ENCODE results near the gene NF1. TPM values are rescaled to one million over a fixed set of nuclear protein-coding genes. Genes with fewer than 3 reads are reported as not detected.

Gene NF1
- polyA plus RNA-seq, 2 donors: 3.4 to 4.4 TPM

GRCh38 chr17:31401456-31402254 is 306.9 kb downstream of the NF1 start:
- H3K4me3 ChIP-seq (ENCODE audit: low read depth in 1 of 2, low read length in 2 of 2): no peak overlapping the region
- H3K9me3 ChIP-seq (ENCODE audit: control insufficient read depth in 2 of 2, insufficient read depth in 1 of 2, low read depth in 1 of 2, low read length in 1 of 2): no peaks in the 10 kb centered on the region
- no peaks in the 10 kb centered on the region for H3K4me1 ChIP-seq (ENCODE audit: control insufficient read depth in 2 of 2, insufficient read depth in 2 of 2, low read length in 1 of 2)
- no peaks in the 10 kb centered on the region for H3K27me3 ChIP-seq (ENCODE audit: control insufficient read depth in 1 of 2, insufficient read depth in 2 of 2, low read length in 2 of 2)
- no peaks in the 10 kb centered on the region for H3K36me3 ChIP-seq (ENCODE audit: control insufficient read depth in 2 of 2, insufficient read depth in 2 of 2, low read length in 1 of 2)
- WGBS, 2 donors: 87 to 88% methylated on average over 11 of the region's 11 CpGs
- no peak overlapping the region for H3K27ac ChIP-seq (ENCODE audit: low read depth in 2 of 2, low read length in 1 of 2)

GRCh38 chr17:31404028-31404949 is 309.5 kb downstream of the NF1 start:
- Histone ChIP-seq H3K4me3 (ENCODE audit: low read depth in 1 of 2, low read length in 2 of 2) (no peak overlapping the region), H3K4me1 (ENCODE audit: control insufficient read depth in 2 of 2, insufficient read depth in 2 of 2, low read length in 1 of 2) (no peaks in the 10 kb centered on the region), H3K9me3 (ENCODE audit: control insufficient read depth in 2 of 2, insufficient read depth in 1 of 2, low read depth in 1 of 2, low read length in 1 of 2) (no peaks in the 10 kb centered on the region), H3K27ac (ENCODE audit: low read depth in 2 of 2, low read length in 1 of 2) (no peak overlapping the region), H3K27me3 (ENCODE audit: control insufficient read depth in 1 of 2, insufficient read depth in 2 of 2, low read length in 2 of 2) (no peaks in the 10 kb centered on the region), H3K36me3 (ENCODE audit: control insufficient read depth in 2 of 2, insufficient read depth in 2 of 2, low read length in 1 of 2) (no peaks in the 10 kb centered on the region)
- WGBS, 2 donors: 79 to 83% methylated on average over 19 of the region's 19 CpGs

DNA sequence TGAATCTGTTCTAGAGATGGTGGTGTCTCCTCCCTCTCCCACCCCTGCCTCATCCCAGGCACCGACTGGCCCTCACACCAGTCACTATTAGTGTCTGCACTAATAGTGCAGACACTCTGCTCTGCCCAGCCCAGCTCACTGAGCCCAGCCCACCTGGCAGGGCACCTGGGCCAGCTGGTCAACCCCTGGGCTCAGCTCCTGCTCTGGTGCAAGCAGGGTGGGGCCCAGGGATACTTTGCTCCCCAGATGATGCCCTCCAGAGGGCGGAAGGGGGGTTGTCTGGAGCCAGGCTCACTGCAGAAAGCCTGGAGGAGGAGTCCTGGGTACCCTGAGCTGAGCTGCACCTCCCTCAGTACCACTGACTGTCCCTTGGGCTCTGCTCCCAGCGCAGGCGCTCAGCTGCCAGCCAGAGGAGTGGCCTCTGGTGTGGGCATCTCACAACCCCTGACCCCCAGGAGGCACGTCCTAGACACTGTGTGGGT is 311.2 kb downstream of the NF1 start:
- no peaks in the 10 kb centered on the region for H3K27me3 ChIP-seq (ENCODE audit: control insufficient read depth in 1 of 2, insufficient read depth in 2 of 2, low read length in 2 of 2)
- WGBS, 2 donors: 52 to 59% methylated on average over 5 of the region's 5 CpGs
- H3K9me3 ChIP-seq (ENCODE audit: control insufficient read depth in 2 of 2, insufficient read depth in 1 of 2, low read depth in 1 of 2, low read length in 1 of 2): no peaks in the 10 kb centered on the region
- no peak overlapping the region for H3K27ac ChIP-seq (ENCODE audit: low read depth in 2 of 2, low read length in 1 of 2)
- no peaks in the 10 kb centered on the region for H3K36me3 ChIP-seq (ENCODE audit: control insufficient read depth in 2 of 2, insufficient read depth in 2 of 2, low read length in 1 of 2)
- no peaks in the 10 kb centered on the region for H3K4me1 ChIP-seq (ENCODE audit: control insufficient read depth in 2 of 2, insufficient read depth in 2 of 2, low read length in 1 of 2)
- H3K4me3 ChIP-seq (ENCODE audit: low read depth in 1 of 2, low read length in 2 of 2): no peak overlapping the region

- no peaks in the 10 kb centered on the region for H3K36me3 ChIP-seq (ENCODE audit: control insufficient read depth in 2 of 2, insufficient read depth in 2 of 2, low read length in 1 of 2)
Observed at GRCh38 chr17:31408586-31408985, 313.8 kb downstream of the NF1 start.

DNA sequence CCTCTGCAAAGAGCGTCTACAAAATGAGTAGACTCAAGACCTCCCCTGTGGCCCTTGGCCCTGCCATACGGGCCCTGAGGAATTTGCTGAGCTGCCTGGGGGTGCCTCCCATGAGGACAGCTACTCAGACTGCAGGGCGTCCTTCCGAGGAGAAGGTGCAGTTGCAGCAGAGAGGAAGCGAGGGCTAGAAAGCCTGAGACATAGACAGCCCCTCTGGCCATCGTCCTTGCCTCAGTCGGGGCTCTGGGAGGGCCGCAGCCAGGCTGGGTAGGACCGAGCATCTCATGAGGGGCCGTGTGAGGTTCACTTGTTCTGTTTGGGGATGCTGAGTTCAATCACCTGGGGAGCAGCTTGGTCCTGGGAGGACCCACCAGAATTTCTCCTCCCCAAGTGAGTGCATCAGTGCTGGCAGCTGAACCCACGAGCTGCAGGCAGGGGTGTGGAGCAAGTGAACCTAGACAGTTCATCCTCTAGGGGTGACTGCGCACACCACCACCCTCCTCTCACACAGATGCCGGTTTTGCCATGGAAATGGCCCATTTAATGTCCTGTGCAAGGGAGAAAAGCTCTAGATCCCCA is 317.0 kb downstream of the NF1 start:
- H3K4me3 ChIP-seq (ENCODE audit: low read depth in 1 of 2, low read length in 2 of 2): no peak overlapping the region
- no peaks in the 10 kb centered on the region for H3K36me3 ChIP-seq (ENCODE audit: control insufficient read depth in 2 of 2, insufficient read depth in 2 of 2, low read length in 1 of 2)
- no peaks in the 10 kb centered on the region for H3K27me3 ChIP-seq (ENCODE audit: control insufficient read depth in 1 of 2, insufficient read depth in 2 of 2, low read length in 2 of 2)
- H3K27ac ChIP-seq (ENCODE audit: low read depth in 2 of 2, low read length in 1 of 2): no peak overlapping the region
- 84 to 87% methylated on average over 13 of the region's 13 CpGs for WGBS, 2 donors
- no peaks in the 10 kb centered on the region for H3K9me3 ChIP-seq (ENCODE audit: control insufficient read depth in 2 of 2, insufficient read depth in 1 of 2, low read depth in 1 of 2, low read length in 1 of 2)
- no peaks in the 10 kb centered on the region for H3K4me1 ChIP-seq (ENCODE audit: control insufficient read depth in 2 of 2, insufficient read depth in 2 of 2, low read length in 1 of 2)

More at GRCh38 chr17:31408586-31408985, 313.8 kb downstream of the NF1 start:
- WGBS, 2 donors: 82 to 83% methylated on average over 4 of the region's 4 CpGs
- Histone ChIP-seq H3K27ac (ENCODE audit: low read depth in 2 of 2, low read length in 1 of 2) (no peak overlapping the region), H3K4me3 (ENCODE audit: low read depth in 1 of 2, low read length in 2 of 2) (no peak overlapping the region), H3K4me1 (ENCODE audit: control insufficient read depth in 2 of 2, insufficient read depth in 2 of 2, low read length in 1 of 2) (no peaks in the 10 kb centered on the region), H3K27me3 (ENCODE audit: control insufficient read depth in 1 of 2, insufficient read depth in 2 of 2, low read length in 2 of 2) (no peaks in the 10 kb centered on the region), H3K9me3 (ENCODE audit: control insufficient read depth in 2 of 2, insufficient read depth in 1 of 2, low read depth in 1 of 2, low read length in 1 of 2) (no peaks in the 10 kb centered on the region)

- 71 to 76% methylated on average over 6 of the region's 6 CpGs for WGBS, 2 donors
- no peaks in the 10 kb centered on the region for H3K4me1 ChIP-seq (ENCODE audit: control insufficient read depth in 2 of 2, insufficient read depth in 2 of 2, low read length in 1 of 2)
- no peaks in the 10 kb centered on the region for H3K27me3 ChIP-seq (ENCODE audit: control insufficient read depth in 1 of 2, insufficient read depth in 2 of 2, low read length in 2 of 2)
- no peaks in the 10 kb centered on the region for H3K9me3 ChIP-seq (ENCODE audit: control insufficient read depth in 2 of 2, insufficient read depth in 1 of 2, low read depth in 1 of 2, low read length in 1 of 2)
- H3K36me3 ChIP-seq (ENCODE audit: control insufficient read depth in 2 of 2, insufficient read depth in 2 of 2, low read length in 1 of 2): no peaks in the 10 kb centered on the region
- H3K4me3 ChIP-seq (ENCODE audit: low read depth in 1 of 2, low read length in 2 of 2): no peak overlapping the region
- H3K27ac ChIP-seq (ENCODE audit: low read depth in 2 of 2, low read length in 1 of 2): no peak overlapping the region
Observed at GRCh38 chr17:31412511-31412910, 317.7 kb downstream of the NF1 start.

DNA sequence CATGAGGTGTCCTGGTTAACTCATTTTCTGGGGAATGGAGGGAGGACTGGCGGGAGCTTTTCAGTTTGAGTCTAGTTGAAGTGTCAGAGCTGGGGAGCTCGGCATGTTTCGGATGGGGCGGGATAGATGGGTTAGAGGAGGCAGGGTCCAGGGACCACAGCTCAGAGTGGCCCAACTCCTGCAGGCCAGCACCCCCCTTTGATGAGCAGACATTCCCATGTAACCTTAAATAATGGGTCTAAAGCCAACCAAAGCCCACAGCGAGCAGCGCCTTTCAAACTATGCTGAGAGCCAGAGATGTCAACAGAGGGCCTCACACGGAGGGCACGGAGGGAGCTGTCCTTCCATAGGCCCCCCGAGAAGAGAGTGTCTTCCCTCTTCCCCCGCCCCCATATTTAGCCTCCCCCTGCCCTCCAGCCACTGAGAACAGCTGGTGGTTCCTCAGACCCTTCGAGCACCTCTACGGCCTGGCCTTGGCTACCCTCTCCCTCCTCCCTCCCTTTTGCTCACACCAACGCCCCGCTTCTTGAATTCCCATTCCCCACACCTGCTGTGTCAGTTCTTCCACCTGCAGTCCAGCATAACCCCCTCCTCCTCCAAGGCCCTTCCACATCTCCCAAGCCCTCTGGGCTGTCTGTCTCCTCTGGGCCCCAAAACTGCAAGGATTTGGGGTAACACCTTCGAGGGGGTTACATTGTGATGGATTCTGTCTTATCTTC is 318.5 kb downstream of the NF1 start:
- Histone ChIP-seq H3K9me3 (ENCODE audit: control insufficient read depth in 2 of 2, insufficient read depth in 1 of 2, low read depth in 1 of 2, low read length in 1 of 2) (no peaks in the 10 kb centered on the region), H3K27ac (ENCODE audit: low read depth in 2 of 2, low read length in 1 of 2) (no peak overlapping the region), H3K27me3 (ENCODE audit: control insufficient read depth in 1 of 2, insufficient read depth in 2 of 2, low read length in 2 of 2) (no peaks in the 10 kb centered on the region), H3K4me1 (ENCODE audit: control insufficient read depth in 2 of 2, insufficient read depth in 2 of 2, low read length in 1 of 2) (no peaks in the 10 kb centered on the region), H3K36me3 (ENCODE audit: control insufficient read depth in 2 of 2, insufficient read depth in 2 of 2, low read length in 1 of 2) (no peaks in the 10 kb centered on the region), H3K4me3 (ENCODE audit: low read depth in 1 of 2, low read length in 2 of 2) (no peak overlapping the region)
- WGBS, 2 donors: 69 to 80% methylated on average over 14 to 15 of the region's 15 CpGs

DNA sequence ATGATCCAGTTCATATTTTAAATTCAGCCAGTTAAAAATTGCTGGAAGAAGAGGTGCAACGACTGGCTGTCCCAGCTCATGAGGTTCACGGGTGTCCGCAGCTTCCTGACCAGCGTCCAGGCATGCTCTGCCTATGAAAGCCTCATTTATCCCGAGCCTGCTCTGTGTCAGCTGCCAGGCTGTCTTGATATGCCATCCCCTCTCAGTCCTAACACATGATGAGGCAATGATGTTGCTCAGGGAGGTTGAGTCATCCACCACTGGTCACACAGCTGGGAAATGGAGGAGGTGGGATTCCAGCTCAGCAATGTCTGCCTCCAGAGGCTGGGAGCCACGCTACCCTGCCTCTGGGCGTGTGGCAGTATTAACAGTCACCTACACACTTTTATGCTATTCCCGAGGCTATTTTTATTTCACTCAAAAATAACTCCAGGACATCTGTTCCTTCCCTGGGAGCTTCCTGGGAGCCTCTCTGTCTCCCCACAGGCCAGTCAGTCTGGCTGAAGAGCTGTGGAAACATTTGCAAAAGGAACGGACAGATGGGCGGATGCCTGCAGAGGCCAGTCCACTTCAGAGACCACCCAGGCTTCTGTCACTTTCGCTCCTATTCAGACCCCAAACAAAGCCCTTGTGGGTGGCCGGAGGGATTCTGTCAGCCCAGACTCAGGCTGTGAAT is 319.2 kb downstream of the NF1 start:
- Histone ChIP-seq H3K9me3 (ENCODE audit: control insufficient read depth in 2 of 2, insufficient read depth in 1 of 2, low read depth in 1 of 2, low read length in 1 of 2) (no peaks in the 10 kb centered on the region), H3K4me1 (ENCODE audit: control insufficient read depth in 2 of 2, insufficient read depth in 2 of 2, low read length in 1 of 2) (no peaks in the 10 kb centered on the region), H3K27me3 (ENCODE audit: control insufficient read depth in 1 of 2, insufficient read depth in 2 of 2, low read length in 2 of 2) (no peaks in the 10 kb centered on the region), H3K4me3 (ENCODE audit: low read depth in 1 of 2, low read length in 2 of 2) (no peak overlapping the region), H3K36me3 (ENCODE audit: control insufficient read depth in 2 of 2, insufficient read depth in 2 of 2, low read length in 1 of 2) (no peaks in the 10 kb centered on the region), H3K27ac (ENCODE audit: low read depth in 2 of 2, low read length in 1 of 2) (no peak overlapping the region)
- 55 to 56% methylated on average over 12 of the region's 12 CpGs for WGBS, 2 donors
